Activated CD4-positive, alpha-beta T cell treated with anti-CD3 and anti-CD28 coated beads, Interleukin-2, amount 50 U/mL, for 24 hours (primary cell): ENCODE results near the gene MAN1B1.
A peak's percentile ranks its signal among the peaks of the same experiment; 100 is the strongest.
"Not testable (repeated sequence)": the region's sequence is repeated elsewhere in the genome, so short reads cannot be mapped to it uniquely, and the experiment has no call there.

Experiments used
- DNase-seq, 2 donors: peaks; one replicate each; pipeline ENCODE4 v3.0.0-alpha.2; 2020; ENCODE audit warnings: low read depth in 1 of 2, low spot score in 1 of 2

MAN1B1 gene

GRCh38 chr9:137126786-137127185 lies 40.0 kb downstream of the MAN1B1 start:
- no peak for DNase-seq

GRCh38 chr9:137127301-137128157 lies 40.7 kb downstream of the MAN1B1 start:
- DNase-seq = no peak

- no peak for DNase-seq
These were observed 41.5 kb downstream of the MAN1B1 start for GRCh38 chr9:137128158-137128861.

- DNase-seq = no peak
These were observed 42.2 kb downstream of the MAN1B1 start for GRCh38 chr9:137128862-137129455.

- DNase-seq = peak; percentile 78 to 85
These were observed 42.8 kb downstream of the MAN1B1 start for GRCh38 chr9:137129456-137130175.

- no peak for DNase-seq
These were observed 43.5 kb downstream of the MAN1B1 start for GRCh38 chr9:137130176-137130755.

GRCh38 chr9:137134191-137134590 lies 47.4 kb downstream of the MAN1B1 start:
- DNase-seq = no peak

DNA sequence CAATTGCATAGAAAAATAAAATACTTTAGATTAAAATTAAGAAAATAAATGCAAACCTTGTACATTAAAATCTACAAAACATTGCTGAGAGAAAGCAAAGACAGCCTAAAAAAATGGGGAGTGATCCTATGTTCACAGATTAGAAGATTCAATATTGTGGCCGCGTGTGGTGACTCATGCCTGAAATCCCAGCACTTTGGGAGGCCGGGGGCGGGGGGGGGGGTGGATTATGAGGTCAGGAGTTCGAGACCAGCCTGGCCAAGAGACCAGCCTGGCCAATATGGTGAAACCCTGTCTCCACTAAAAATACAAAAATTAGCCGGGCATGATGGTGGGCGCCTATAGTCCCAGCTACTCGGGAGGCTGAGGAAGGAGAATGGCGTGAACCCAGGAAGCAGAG lies 48.4 kb downstream of the MAN1B1 start:
- not testable (repeated sequence) for DNase-seq

DNA sequence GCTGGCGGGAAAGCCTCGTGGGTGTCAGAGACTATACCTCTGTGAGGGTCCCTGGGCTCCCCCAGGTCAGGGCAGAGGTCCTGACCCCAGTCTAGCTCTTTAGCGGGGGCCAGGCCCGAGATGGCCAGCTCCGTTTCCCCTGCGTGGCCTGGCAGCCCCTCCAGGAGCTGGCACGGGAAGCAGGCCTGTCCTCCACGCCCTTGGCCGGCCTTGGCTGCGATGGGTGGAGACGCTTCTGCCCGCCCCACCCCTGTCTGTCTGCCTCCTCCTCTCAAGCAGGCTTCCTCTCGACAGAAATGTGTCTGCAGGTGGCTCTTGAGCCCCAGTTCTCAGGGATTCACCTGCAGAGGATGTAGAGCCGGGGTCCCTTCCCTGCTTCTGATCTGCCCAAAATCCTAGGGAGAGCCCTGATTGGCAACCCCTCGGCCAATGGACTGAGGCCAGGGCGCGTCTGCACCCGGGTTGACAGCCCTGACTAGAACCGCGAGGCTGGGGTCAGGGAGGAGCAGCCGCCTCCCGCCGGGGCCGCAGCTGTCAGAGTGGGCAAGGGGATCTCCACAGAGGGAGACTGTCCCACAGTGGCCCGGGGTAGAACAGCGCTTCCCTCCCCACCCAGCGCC lies 49.6 kb downstream of the MAN1B1 start:
- no peak for DNase-seq

GRCh38 chr9:137136881-137137607 lies 50.3 kb downstream of the MAN1B1 start:
- no peak for DNase-seq

GRCh38 chr9:137138058-137138721 lies 51.4 kb downstream of the MAN1B1 start:
- no peak for DNase-seq

DNA sequence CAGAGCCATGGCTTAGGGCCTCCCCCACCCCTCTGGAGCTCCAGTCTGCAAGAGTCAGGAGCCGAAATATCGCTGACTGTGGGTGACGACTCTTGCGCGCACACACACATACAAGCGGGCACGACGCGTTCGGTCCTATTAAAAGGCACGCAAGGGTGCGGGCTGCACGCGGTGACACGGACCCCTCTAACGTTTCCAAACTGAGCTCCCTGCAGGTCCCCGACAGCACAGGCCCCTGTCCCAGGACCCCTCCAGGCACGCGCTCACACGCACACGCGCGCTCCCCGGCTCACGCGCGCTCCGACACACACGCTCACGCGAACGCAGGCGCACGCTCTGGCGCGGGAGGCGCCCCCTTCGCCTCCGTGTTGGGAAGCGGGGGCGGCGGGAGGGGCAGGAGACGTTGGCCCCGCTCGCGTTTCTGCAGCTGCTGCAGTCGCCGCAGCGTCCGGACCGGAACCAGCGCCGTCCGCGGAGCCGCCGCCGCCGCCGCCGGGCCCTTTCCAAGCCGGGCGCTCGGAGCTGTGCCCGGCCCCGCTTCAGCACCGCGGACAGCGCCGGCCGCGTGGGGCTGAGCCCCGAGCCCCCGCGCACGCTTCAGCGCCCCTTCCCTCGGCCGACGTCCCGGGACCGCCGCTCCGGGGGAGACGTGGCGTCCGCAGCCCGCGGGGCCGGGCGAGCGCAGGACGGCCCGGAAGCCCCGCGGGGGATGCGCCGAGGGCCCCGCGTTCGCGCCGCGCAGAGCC lies 52.1 kb downstream of the MAN1B1 start, which contains the start of gene GRIN1:
Gene GRIN1 (plus strand): TSS at position 433 of the 746 bp plus-strand sequence. CDS start 333 bp downstream, outside the sequence.
- no peak for DNase-seq

GRCh38 chr9:137139468-137140150 lies 52.8 kb downstream of the MAN1B1 start:
- no peak for DNase-seq

- no peak for DNase-seq
These were observed 53.6 kb downstream of the MAN1B1 start for GRCh38 chr9:137140151-137141012.

DNA sequence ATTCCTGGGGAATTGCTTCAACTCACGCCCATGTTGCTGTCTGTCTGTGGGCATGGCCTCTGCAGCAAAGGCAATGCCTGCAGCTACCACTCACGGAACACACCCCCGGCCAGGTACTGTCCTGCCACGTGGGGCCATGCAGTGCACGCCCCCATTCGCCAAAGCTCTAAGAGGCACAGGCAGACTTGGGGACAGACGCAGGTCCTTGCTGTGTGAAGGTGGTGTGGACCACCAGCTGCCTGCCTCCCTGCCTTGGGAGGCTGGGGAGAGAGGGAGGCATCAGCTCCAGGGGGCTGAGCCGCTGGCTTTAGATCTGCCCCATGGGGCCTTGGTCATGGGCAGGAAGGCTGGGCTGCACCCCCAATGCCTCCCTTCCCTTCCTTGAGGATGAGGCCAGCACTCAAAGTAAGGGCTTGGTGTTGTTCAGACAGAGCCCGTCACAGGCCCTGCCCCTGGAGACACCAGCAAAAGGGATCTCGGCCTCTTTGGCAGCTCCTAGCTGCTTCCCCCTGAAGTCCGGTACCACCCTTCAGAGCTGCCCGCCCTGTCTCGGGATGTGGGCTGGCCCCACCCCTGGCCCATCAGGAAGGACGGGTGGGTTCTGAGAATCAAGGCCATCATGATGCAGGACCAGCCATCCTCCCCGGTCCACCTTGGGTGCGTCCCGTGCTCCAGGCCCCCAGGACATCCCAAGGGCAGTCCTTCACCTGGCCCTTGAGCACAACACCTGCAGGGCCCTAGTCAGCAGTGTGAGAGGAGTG lies 54.4 kb downstream of the MAN1B1 start:
- no peak for DNase-seq
